H1 (cell line): Measurements from ENCODE around the gene SGMS2. TPM values are rescaled to one million over a fixed set of nuclear protein-coding genes. Genes with fewer than 3 reads are reported as not detected.

Experiments used
- CTCF ChIA-PET: fragments of 300-600 bp; sonication (Branson Sonifier 250); formaldehyde crosslinking; loops from one replicate; lab custom pipeline; 2021; ENCODE audit not compliant: partially characterized antibody; lab: Charles Lee
- POLR2A ChIA-PET: fragments of 300-600 bp; sonication (Branson Sonifier 250); formaldehyde crosslinking; loops from one replicate; lab custom pipeline; 2021; ENCODE audit warnings: inconsistent platforms; ENCODE audit not compliant: partially characterized antibody; lab: Charles Lee
- DNase-seq, 2 experiments: peaks; one replicate each; pipeline versions ENCODE4 v3.0.0 to v3.0.0-alpha.2; 2010 to 2022; ENCODE audit warnings: low spot score in 2 of 2, low read depth in 1 of 2, mixed read lengths in 1 of 2
- FAIRE-seq: peaks from 2 replicates; lab custom pipeline; 2011; peaks lifted over from hg19 to GRCh38; lab: Jason Lieb, UNC
- H2AFZ ChIP-seq: 2 replicates; pipeline ENCODE4 v1.8.1; 2012; ENCODE audit warnings: low read length, inconsistent platforms
- H2AK5ac ChIP-seq: 2 replicates; pipeline ENCODE4 v1.6.1; 2013; ENCODE audit warnings: low read depth, low read length
- H2BK120ac ChIP-seq: replicated peaks from 2 replicates; pipeline ENCODE3; 2013; ENCODE audit warnings: low read depth, low read length, inconsistent platforms
- H2BK12ac ChIP-seq: 2 replicates; pipeline ENCODE4 v1.6.1; 2013; ENCODE audit warnings: low read depth, low read length
- H2BK15ac ChIP-seq: 2 replicates; pipeline ENCODE4 v1.6.1; 2013; ENCODE audit warnings: low read length
- H2BK20ac ChIP-seq: 2 replicates; pipeline ENCODE4 v1.6.1; 2013; ENCODE audit warnings: low read length
- H2BK5ac ChIP-seq: 2 replicates; pipeline ENCODE4 v1.6.1; 2013; ENCODE audit warnings: low read depth, low read length
- H3K14ac ChIP-seq: 2 replicates; pipeline ENCODE4 v1.6.1; 2013; ENCODE audit warnings: inconsistent platforms; ENCODE audit not compliant: insufficient read length
- H3K18ac ChIP-seq: 2 replicates; pipeline ENCODE4 v1.6.1; 2013; ENCODE audit warnings: low read length; ENCODE audit errors: extremely low read depth
- H3K23ac ChIP-seq: 2 replicates; pipeline ENCODE4 v1.6.1; 2013; ENCODE audit warnings: inconsistent platforms; ENCODE audit not compliant: insufficient read length
- H3K23me2 ChIP-seq: 2 replicates; pipeline ENCODE4 v1.6.1; 2013; ENCODE audit warnings: low read depth, low read length
- H3K27ac ChIP-seq: 2 replicates; pipeline ENCODE4 v1.6.1; 2011; ENCODE audit warnings: low read depth, low read length, inconsistent platforms
- H3K27me3 ChIP-seq, 4 experiments: replicated peaks in 1 of 4; 1 replicate in 1 of 4; 2 replicates in 3 of 4; pipeline versions ENCODE4 v1.6.1 to v1.8.1; 2011 to 2013; ENCODE audit warnings: low read length in 3 of 4, mild to moderate bottlenecking in 3 of 4, inconsistent platforms in 2 of 4, mixed read lengths in 2 of 4, moderate library complexity in 1 of 4; ENCODE audit not compliant: control insufficient read depth in 3 of 4, insufficient read depth in 3 of 4; ENCODE audit errors: extremely low read depth in 1 of 4
- H3K36me3 ChIP-seq, 4 experiments: 2 replicates each; pipeline versions ENCODE4 v1.6.1 to v1.8.1; 2011 to 2013; ENCODE audit warnings: mild to moderate bottlenecking in 4 of 4, low read length in 3 of 4, moderate library complexity in 2 of 4, control low read depth in 1 of 4, inconsistent platforms in 1 of 4; ENCODE audit not compliant: insufficient read depth in 4 of 4, control insufficient read depth in 2 of 4
- H3K4ac ChIP-seq: replicated peaks from 2 replicates; pipeline ENCODE3; 2013; ENCODE audit warnings: low read length, low read depth, mixed read lengths, inconsistent platforms; ENCODE audit not compliant: insufficient read length
- H3K4me1 ChIP-seq, 4 experiments: replicated peaks in 1 of 4; 1 replicate in 1 of 4; 2 replicates in 3 of 4; pipeline versions ENCODE4 v1.6.1 to v1.8.1; 2011 to 2013; ENCODE audit warnings: low read length in 3 of 4, inconsistent platforms in 2 of 4, mixed read lengths in 1 of 4; ENCODE audit not compliant: insufficient read depth in 4 of 4, control insufficient read depth in 3 of 4
- H3K4me2 ChIP-seq, 2 experiments: 2 replicates each; pipeline versions ENCODE4 v1.6.1 to v1.8.1; 2011 to 2013; ENCODE audit warnings: low read depth in 2 of 2, low read length in 2 of 2, control low read depth in 1 of 2, inconsistent platforms in 1 of 2, mild to moderate bottlenecking in 1 of 2; ENCODE audit not compliant: insufficient read depth in 1 of 2
- H3K4me3 ChIP-seq, 4 experiments: fragments of 200-600, 300-600 bp in 1 of 4; sonication (generic), shearing (Covaris generic), sonication (Bioruptor Twin) in 1 of 4; 2 replicates each; pipeline versions ENCODE4 v1.5.1 to v1.8.1; 2011 to 2016; ENCODE audit warnings: low read length in 4 of 4, low read depth in 3 of 4, control low read depth in 2 of 4, inconsistent platforms in 2 of 4, mild to moderate bottlenecking in 2 of 4, mixed read lengths in 1 of 4, moderate library complexity in 1 of 4; ENCODE audit not compliant: insufficient read depth in 2 of 4; ENCODE audit errors: extremely low read depth in 1 of 4
- H3K56ac ChIP-seq: replicated peaks from 2 replicates; pipeline ENCODE3; 2013; ENCODE audit warnings: low read depth, mild to moderate bottlenecking, mixed read lengths, low read length, inconsistent platforms; ENCODE audit not compliant: insufficient read length
- H3K79me1 ChIP-seq: 2 replicates; pipeline ENCODE4 v1.6.1; 2013; ENCODE audit warnings: low read depth, low read length, control low read depth
- H3K79me2 ChIP-seq, 2 experiments: 2 replicates each; pipeline versions ENCODE4 v1.6.1 to v1.8.1; 2012 to 2013; ENCODE audit warnings: low read length in 2 of 2, mild to moderate bottlenecking in 2 of 2, inconsistent platforms in 1 of 2; ENCODE audit not compliant: insufficient read depth in 2 of 2, control insufficient read depth in 1 of 2
- H3K9ac ChIP-seq, 4 experiments: replicated peaks in 1 of 4; 1 replicate in 1 of 4; 2 replicates in 3 of 4; pipeline versions ENCODE4 v1.6.1 to v1.8.1; 2011 to 2013; ENCODE audit warnings: low read depth in 3 of 4, low read length in 3 of 4, control low read depth in 2 of 4, mild to moderate bottlenecking in 2 of 4, moderate library complexity in 2 of 4, inconsistent platforms in 1 of 4; ENCODE audit errors: extremely low read depth in 1 of 4
- H3K9me3 ChIP-seq, 2 experiments: 2 replicates each; pipeline versions ENCODE4 v1.6.1 to v1.8.1; 2012 to 2013; ENCODE audit warnings: mild to moderate bottlenecking in 2 of 2, moderate library complexity in 2 of 2, control low read depth in 1 of 2, inconsistent platforms in 1 of 2, low read depth in 1 of 2, low read length in 1 of 2, mixed read lengths in 1 of 2; ENCODE audit not compliant: insufficient read depth in 2 of 2
- H4K20me1 ChIP-seq, 2 experiments: replicated peaks in 1 of 2; 2 replicates each; pipeline versions ENCODE3 to v1.8.1; 2011 to 2013; ENCODE audit warnings: inconsistent platforms in 2 of 2, low read length in 2 of 2, mild to moderate bottlenecking in 1 of 2; ENCODE audit not compliant: insufficient read depth in 2 of 2, control insufficient read depth in 1 of 2
- H4K5ac ChIP-seq: 2 replicates; pipeline ENCODE4 v1.6.1; 2013; ENCODE audit warnings: low read length, low read depth, mixed read lengths, inconsistent platforms; ENCODE audit not compliant: insufficient read length
- H4K8ac ChIP-seq: 2 replicates; pipeline ENCODE4 v1.8.0; 2013; ENCODE audit warnings: mild to moderate bottlenecking, moderate library complexity, low read length, inconsistent platforms; ENCODE audit not compliant: insufficient read depth; ENCODE audit errors: extremely low read depth
- H4K91ac ChIP-seq: replicated peaks from 2 replicates; pipeline ENCODE3; 2013; ENCODE audit warnings: low read length, mixed read lengths, inconsistent platforms; ENCODE audit not compliant: insufficient read length
- CBX8 ChIP-seq: fragments of 300-800, 300-1000 bp; sonication (generic); IDR thresholded peaks from 2 replicates; pipeline ENCODE4 v1.7.1; 2016; ENCODE audit warnings: low read depth, low read length, borderline replicate concordance
- CHD2 ChIP-seq: IDR thresholded peaks from 2 replicates; pipeline ENCODE4 v1.6.1; 2012; ENCODE audit warnings: low read length, improper control_type of control experiment
- GABPA ChIP-seq: IDR thresholded peaks from 2 replicates; pipeline ENCODE4 v1.6.1; 2011; ENCODE audit warnings: mild to moderate bottlenecking, low read length, moderate library complexity, borderline replicate concordance; ENCODE audit not compliant: insufficient read depth
- JUND ChIP-seq: IDR thresholded peaks from 2 replicates; pipeline ENCODE4 v1.6.1; 2011; ENCODE audit warnings: mild to moderate bottlenecking, improper control_type of control experiment, low read length
- KDM4A ChIP-seq: IDR thresholded peaks from one replicate; pipeline ENCODE4 v1.7.1; 2012; ENCODE audit warnings: low read depth, mild to moderate bottlenecking, moderate library complexity, low read length, inconsistent platforms; ENCODE audit not compliant: severe bottlenecking
- MAFK ChIP-seq: IDR thresholded peaks from 2 replicates; pipeline ENCODE4 v1.6.1; 2012; ENCODE audit warnings: low read depth, mild to moderate bottlenecking, improper control_type of control experiment, low read length
- POU5F1 ChIP-seq: IDR thresholded peaks from 2 replicates; pipeline ENCODE4 v1.6.1; 2011; ENCODE audit warnings: low read depth, mild to moderate bottlenecking, low read length, moderate library complexity
- SIRT6 ChIP-seq: IDR thresholded peaks from one replicate; pipeline ENCODE4 v1.7.1; 2012; ENCODE audit warnings: low read length, inconsistent platforms
- WGBS, 2 experiments: shearing (Covaris generic) in 1 of 2; methylation state at CpG; one replicate each; pipeline versions ENCODE4 v1.1.6 to v1.1.7; 2013 to 2015; ENCODE audit warnings: low lambda C conversion rate in 2 of 2, mixed read lengths in 2 of 2, inconsistent platforms in 1 of 2, low coverage in 1 of 2, missing lambda C conversion rate in 1 of 2; ENCODE audit not compliant: insufficient replicate concordance in 2 of 2, insufficient coverage in 1 of 2, insufficient read length in 1 of 2; ENCODE audit errors: extremely low coverage in 1 of 2, missing lambda C conversion rate in 1 of 2; 5-methylcytosine and 5-hydroxymethylcytosine counted together
- polyA plus RNA-seq, 7 experiments: library from polyadenylated mRNA; depleted of rRNA in 3 of 7; stranded (reverse) in 5 of 7; unstranded in 2 of 7; fragments of >200 nt in 5 of 7; fragments of 200-250 nt in 2 of 7; gene quantifications; 1 replicate in 5 of 7; 2 replicates in 1 of 7; 4 replicates in 1 of 7; pipeline versions ENCODE4 v1.2.1 to v1.2.3, GENCODE V29; 2011 to 2013; ENCODE audit warnings: missing spikeins in 2 of 7, mixed read lengths in 2 of 7
- total RNA-seq: library from RNA; stranded (reverse); fragmentation: NEBNext Ultra II Directional; extraction: Animal tissue kit (Norgen Biotek cat#: 25700); gene quantifications from 2 replicates; pipeline ENCODE4 v1.2.1, GENCODE V29; 2021

Gene SGMS2
- total and polyA plus RNA-seq, 2 of the 8 experiments (the other 6 are each of a cell fraction or from before 2014, with no cell fraction given) = 0.04 to 1.3 TPM

DNA sequence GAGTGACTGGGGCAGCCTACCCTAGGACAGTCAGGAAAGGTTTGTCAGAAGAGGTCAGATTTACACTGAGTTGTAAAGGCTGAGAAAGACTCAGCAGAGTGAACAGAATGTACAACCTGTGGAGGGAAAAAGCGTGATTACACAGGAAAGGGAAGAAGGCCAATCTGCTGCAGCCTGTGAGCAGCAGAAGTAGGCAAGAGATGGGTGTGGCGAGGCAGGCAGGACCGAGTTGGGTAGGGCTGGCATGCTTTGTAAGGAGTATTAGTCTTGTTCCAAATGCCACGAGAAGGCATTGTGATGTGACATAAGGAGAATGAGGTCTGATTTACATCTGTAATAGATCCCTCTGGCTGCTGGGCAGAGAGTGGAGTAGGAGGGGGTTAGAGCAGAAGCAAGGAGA is 12.6 kb downstream of the SGMS2 start:
- Histone ChIP-seq H3K4me3 (no peak overlapping the region), H3K79me1 (no peaks in the 10 kb centered on the region), H3K36me3 (no peaks in the 10 kb centered on the region), H2BK120ac (no peak overlapping the region), H4K8ac (no peak overlapping the region), H4K5ac (no peak overlapping the region), H3K9ac (no peak overlapping the region), H2BK15ac (0 out of 2 replicates have a peak overlapping the region, but pooled peaks have one; percentile 36), H3K9me3 (no peaks in the 10 kb centered on the region), H3K4ac (no peak overlapping the region), H4K91ac (no peak overlapping the region), H3K79me2 (no peaks in the 10 kb centered on the region), H3K23me2 (no peaks in the 10 kb centered on the region), H3K4me2 (no peak overlapping the region), H3K4me1 (0 out of 7 replicates have a peak, but pooled peaks cover 0 to 3% (median 0%) of the 10 kb centered on the region in 4 experiments), H4K20me1 (no peaks in the 10 kb centered on the region), H3K56ac (no peak overlapping the region), H2BK12ac (no peak overlapping the region), H3K14ac (no peak overlapping the region), H2AK5ac (no peak overlapping the region), H3K23ac (no peak overlapping the region), H2AFZ (no peak overlapping the region), H3K18ac (no peak overlapping the region; the same call in 1 of the 2 replicates), H2BK20ac (no peak overlapping the region), H2BK5ac (no peak overlapping the region), H3K27me3 (no peaks in the 10 kb centered on the region), H3K27ac (no peak overlapping the region)
- 78% methylated on average over 4 of the region's 4 CpGs; no CpG with 5 or more reads in 1 of the 2 experiments for WGBS, 2 experiments
- POLR2A ChIA-PET = no interaction called here
- no peak for FAIRE-seq
- TF ChIP-seq MAFK (no peak), JUND (no peak), KDM4A (no peak), GABPA (no peak), POU5F1 (no peak), CBX8 (no peak), CHD2 (no peak), SIRT6 (no peak)
- DNase-seq = no peak
- CTCF ChIA-PET = no interaction called here
